T-helper 1 cell treated with Interleukin-12 subunit alpha and Interleukin-12 subunit beta and Interleukin-4 antibody, amounts not matched to agents 30 ng/mL and 1 ng/mL, for 36 hours (primary cell): ENCODE results near the gene DHRSX. TPM values are rescaled to one million over a fixed set of nuclear protein-coding genes. Genes with fewer than 3 reads are reported as not detected.
"Not testable (repeated sequence)": the region's sequence is repeated elsewhere in the genome, so short reads cannot be mapped to it uniquely, and the experiment has no call there.

Experiments
- intact Hi-C: fragments of 100-400 bp; cut with micrococcal nuclease; formaldehyde crosslinking; loops from one replicate; pipeline ENCODE4 v1.15.1; 2024
- total RNA-seq: library from RNA; stranded (reverse); gene quantifications from 2 replicates; pipeline ENCODE4 v1.2.3, GENCODE V29; 2022

Gene DHRSX
- total RNA-seq, 1 donor from 2014 or later = 20.0 TPM

GRCh38 chrX:2520539-2520938 is 19.8 kb upstream of the DHRSX start:
- intact Hi-C loops = no loop called here

- intact Hi-C loops = not testable (repeated sequence)
These were observed 18.9 kb upstream of the DHRSX start for GRCh38 chrX:2519638-2520037.

DNA sequence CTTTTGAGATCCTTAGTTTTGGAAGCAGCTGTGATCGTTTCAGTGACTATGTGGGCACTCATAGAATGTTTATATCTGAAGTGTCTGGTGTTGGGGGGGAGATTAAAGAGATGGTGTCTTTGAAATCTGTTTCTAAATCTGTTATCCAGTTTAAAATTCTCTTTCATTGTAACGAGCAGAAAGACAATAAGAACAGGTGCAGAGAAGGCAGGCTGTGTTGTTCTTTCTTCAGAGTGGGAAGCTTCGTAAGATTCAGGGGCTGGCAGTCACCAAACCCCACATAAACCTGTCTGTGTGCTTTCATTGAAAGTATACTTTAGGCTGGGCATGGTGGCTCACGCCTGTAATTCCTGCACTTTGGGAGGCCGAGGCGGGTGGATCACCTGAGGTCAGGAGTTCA is 16.3 kb upstream of the DHRSX start:
- intact Hi-C loops = no loop called here

DNA sequence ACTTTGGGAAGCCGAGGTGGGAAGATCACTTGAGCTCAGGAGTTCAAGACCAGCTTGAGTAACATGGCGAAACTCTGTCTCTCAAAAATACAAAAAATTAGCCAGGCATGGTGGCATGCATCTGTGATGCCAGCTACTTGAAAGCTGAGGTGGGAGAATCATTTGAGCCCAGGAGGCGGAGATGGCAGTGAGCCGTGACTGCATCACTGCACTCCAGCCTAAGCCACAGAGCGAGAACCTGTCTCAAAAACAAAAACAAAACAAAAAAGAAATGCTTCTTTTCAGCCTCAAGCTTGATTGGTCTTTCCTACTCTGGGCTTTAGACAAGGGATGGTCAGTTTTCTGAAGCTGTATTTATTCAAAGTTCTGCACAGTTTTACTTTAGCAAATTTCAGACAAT is 15.8 kb upstream of the DHRSX start:
- intact Hi-C loops = no loop called here

- intact Hi-C loops = no loop called here
These were observed 13.4 kb upstream of the DHRSX start for GRCh38 chrX:2514131-2514530.

DNA sequence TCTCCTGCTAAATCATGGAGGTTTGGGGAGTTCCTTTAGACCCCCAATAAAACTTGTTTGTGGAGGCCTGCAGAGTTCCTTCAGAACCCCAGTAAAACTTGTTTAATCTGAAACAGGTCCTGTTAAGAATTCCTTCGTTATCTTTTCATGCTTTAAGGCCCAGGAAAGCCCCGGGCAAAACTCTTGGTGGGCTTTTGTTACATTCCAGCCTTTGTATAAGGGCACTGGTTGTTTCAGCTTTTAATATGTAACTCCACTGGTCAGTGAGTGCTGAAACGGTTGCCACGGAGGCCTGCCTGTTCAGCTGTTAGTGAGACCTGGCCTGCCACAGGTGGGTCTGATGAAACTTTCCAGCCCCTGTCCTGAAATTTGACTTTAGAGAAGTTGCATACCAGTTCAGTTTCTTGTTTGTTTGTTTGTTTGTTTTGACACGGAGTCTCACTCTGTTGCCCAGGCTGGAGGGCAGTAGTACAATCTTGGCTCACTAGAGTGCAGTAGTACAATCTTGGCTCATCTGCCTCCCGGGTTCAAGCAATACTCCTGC is 12.4 kb upstream of the DHRSX start:
- intact Hi-C loops = no loop called here

DNA sequence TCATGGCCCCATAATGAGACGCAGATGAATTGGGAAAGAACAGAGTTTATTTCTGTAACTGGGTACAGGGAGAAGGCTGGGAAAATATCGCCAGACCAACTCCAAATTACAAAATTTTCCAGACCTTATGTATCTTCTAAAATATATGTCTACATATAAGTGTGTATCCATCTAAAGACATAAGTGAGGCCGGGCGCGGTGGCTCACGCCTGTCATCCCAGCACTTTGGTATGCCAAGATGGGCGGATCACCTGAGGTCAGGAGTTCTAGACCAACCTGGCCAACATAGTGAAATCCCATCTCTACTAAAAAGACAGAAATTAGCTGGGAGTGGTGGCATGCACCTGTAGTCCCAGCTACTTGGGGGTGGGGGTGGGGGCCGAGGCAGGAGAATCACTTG is 11.7 kb upstream of the DHRSX start:
- intact Hi-C loops = no loop called here

GRCh38 chrX:2511326-2511725 is 10.6 kb upstream of the DHRSX start:
- intact Hi-C loops = no loop called here

GRCh38 chrX:2508648-2509335 is 8.0 kb upstream of the DHRSX start:
- intact Hi-C loops = no loop called here

DNA sequence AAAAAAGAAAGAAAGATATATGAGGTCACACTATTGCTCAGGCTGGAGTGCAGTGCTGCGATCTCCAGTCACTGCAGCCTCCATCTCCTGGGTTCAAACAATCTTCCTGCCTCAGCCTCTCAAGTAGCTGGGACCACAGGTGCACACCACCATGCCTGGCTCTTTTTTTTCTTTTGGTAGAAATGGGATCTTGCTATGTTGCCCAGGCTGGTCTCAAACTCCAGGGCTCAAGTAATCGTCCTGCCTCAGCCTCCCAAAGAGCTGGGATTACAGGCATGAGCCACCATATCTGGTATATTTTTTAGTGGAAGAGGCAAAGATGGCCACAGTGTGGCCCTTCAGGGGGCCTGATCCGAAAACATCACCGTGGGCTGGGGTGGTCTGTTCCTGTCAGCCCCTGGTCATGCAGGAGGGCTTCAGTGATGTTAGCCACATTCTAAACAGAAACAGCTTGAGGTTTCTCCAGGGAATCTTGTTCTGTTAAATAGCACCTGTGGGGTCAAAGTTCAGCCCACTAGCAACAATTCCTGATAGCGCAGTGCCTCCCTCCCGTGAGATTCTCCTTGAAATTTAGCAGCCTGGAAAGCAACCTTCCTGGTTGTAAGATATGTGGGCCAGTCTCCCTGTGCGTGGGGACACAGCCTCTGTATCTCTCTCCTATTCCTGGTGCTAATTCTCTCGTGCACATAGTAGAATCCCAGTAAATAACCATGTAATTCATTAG is 7.3 kb upstream of the DHRSX start:
- intact Hi-C loops = no loop called here

GRCh38 chrX:2507196-2507595 is 6.4 kb upstream of the DHRSX start:
- intact Hi-C loops = no loop called here

GRCh38 chrX:2505341-2505740 is 4.6 kb upstream of the DHRSX start:
- intact Hi-C loops = not testable (repeated sequence)

DNA sequence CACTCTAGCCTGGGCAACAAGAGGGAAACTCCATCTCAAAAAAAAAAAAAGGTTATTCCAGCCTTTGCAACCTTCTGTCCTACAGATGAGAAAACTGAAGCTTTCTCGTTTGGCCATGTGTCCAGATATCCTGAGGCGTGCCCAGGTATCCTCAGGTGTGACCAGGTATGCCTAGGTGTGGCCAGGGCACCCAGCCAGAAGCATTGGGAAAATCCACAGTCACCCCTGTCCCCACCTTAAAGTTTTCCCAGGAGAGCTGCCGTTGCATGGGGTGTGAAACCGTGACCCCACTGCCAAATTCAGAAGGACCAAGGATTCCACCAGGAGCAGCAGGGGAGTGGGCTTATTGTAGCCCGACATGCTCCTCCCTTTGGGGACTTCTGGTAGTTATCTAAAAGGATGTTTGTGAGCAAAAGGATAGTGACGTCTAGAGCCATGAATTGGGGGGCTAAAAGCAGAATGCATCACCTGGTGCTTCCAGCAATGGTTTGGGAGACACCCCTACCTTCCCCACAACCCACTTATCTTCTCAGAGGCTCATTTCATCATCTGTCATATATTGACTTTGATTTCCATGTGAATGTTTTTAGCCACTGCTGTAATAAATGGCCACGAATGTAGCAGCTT is 4.0 kb upstream of the DHRSX start:
- intact Hi-C loops = loop anchor here (5.0 kb wide), 1 partner anchor 187 kb away; the partner anchor contains the start of gene CD99

DNA sequence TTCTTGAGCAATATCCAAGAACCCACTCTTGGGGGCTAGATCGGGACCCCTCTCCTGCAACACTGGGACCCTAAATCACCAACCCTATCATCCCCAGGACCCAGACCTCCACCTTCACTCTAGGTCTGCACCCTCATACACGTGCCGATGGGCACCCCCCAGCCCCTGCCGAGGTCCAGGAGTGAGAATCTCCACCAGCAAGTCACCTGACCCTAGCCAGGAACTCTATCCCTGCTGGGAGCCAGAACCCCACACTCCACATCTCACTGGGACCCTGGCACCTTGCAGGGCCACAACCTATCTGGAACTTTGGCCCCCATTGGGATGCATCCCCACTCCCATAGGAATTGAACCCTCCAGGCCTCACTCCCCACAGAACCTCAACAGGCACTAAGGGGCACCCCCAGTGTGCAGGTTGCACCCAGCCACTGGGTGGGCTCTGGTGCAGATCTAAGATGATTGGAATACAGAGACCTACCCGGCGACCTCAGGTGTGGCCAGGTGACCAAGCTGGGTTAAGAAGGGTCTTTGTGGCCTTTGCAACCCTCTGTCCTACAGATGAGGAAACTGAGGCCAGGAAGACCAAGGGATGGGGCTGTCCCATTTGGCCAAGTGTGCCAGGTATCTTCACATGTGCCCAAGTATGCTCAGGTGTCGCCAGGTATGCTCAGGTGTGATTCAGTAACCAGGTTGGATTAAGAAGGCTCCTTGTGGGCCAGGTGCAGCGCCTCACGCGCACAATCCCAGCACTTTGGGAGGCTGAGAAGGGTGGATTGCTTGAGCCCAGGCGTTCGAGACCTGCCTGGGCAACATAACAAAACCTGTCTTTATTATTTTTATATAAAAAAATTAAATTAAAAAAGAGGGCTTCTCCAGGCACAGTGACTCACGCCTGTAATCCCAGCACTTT is 3.1 kb upstream of the DHRSX start:
- intact Hi-C loops = loop anchor here (1.0 to 5.0 kb wide), 2 partner anchors 188 to 847 kb away; partner anchors contain the start of gene CD99

DNA sequence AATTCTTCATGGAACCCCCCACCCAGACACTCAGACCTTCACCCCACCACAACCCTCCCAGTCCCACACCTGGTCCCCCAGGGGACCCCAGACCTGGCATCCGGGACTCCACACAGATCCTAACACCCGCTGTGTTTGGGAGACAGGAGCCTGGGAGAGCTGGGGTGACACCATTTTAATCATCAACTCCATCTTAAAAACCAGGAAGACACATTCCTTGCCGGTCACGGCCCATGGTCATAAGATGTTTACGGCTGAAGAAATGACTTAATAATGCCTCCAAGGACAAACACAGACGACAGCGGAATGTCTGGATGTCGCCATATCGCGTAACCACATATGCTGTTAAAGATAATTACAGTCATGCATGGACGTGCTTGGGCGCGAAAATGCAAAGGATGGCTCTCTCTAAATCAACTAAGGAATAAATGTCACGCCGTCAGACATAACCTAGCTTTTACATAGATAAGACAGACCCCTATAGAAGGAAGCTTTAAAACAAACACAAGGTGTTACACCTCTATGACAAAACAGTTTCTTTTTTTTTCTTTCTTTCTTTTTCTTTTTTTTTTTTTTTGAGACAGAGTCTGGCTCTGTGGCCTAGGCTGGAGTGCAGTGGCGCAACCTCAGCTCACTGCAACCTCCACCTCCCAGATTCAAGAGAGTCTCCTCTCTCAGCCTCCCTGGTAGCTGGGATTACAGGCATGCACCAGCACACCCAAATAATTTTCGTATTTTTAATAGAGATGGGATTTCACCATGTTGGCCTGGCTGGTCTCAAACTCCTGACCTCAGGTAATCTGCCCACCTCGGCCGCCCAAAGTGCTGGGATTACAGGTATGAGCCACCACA is 2.1 kb upstream of the DHRSX start:
- intact Hi-C loops = loop anchor here (1.0 to 5.0 kb wide), 2 partner anchors 189 to 846 kb away; partner anchors contain the start of gene CD99

- intact Hi-C loops = loop anchor here (5.0 kb wide), 1 partner anchor 190 kb away; the partner anchor contains the start of gene CD99
These were observed 1.4 kb upstream of the DHRSX start for GRCh38 chrX:2502120-2502667.

GRCh38 chrX:2501559-2502102 is 855 bp upstream of the DHRSX start:
- intact Hi-C loops = loop anchor here (1.0 to 5.0 kb wide), 2 partner anchors 108 to 191 kb away; partner anchors contain the start of gene CD99

- intact Hi-C loops = loop anchor here (1.0 to 5.0 kb wide), 2 partner anchors 192 to 1047 kb away; partner anchors contain the start of gene CD99
These were observed 529 bp downstream of the DHRSX start for GRCh38 chrX:2500091-2500802.
